Esophagus squamous epithelium (tissue), 5 donors: ENCODE measurements around the gene COL28A1. TPM values are rescaled to one million over a fixed set of nuclear protein-coding genes. Genes with fewer than 3 reads are reported as not detected.

Experiments
- DNase-seq: peaks from one replicate; lab custom pipeline; 2025; lab: John Stamatoyannopoulos, UW
- H3K27ac ChIP-seq, 4 donors: fragments of 200-600 bp; sonication (generic); one replicate each; pipeline ENCODE4 v1.5.1; 2016 to 2019; ENCODE audit warnings: mild to moderate bottlenecking in 1 of 4
- H3K27me3 ChIP-seq, 4 donors: fragments of 200-600 bp; sonication (generic); 1 replicate in 3 of 4; 2 replicates in 1 of 4; pipeline versions ENCODE4 v1.5.1 to v1.6.0; 2017 to 2021; ENCODE audit warnings: antibody characterized with exemption in 1 of 4
- H3K36me3 ChIP-seq, 3 donors: fragments of 200-600 bp; sonication (generic); one replicate each; pipeline ENCODE4 v1.5.1; 2016 to 2019
- H3K4me1 ChIP-seq, 3 donors: fragments of 200-600 bp; sonication (generic); one replicate each; pipeline ENCODE4 v1.5.1; 2017 to 2019
- H3K4me3 ChIP-seq, 4 donors: fragments of 200-600 bp; sonication (generic); 1 replicate in 3 of 4; 2 replicates in 1 of 4; pipeline ENCODE4 v1.5.1; 2016 to 2019; ENCODE audit warnings: mild to moderate bottlenecking in 2 of 4, moderate library complexity in 1 of 4
- H3K9me3 ChIP-seq, 3 donors: fragments of 200-600 bp; sonication (generic); one replicate each; pipeline ENCODE4 v1.5.1; 2016 to 2019
- POLR2A ChIP-seq, 4 donors: fragments of 450-650 bp; IDR thresholded peaks; one replicate each; pipeline ENCODE4 v1.6.1; 2017; ENCODE audit warnings: antibody characterized with exemption in 4 of 4, mild to moderate bottlenecking in 4 of 4, moderate library complexity in 3 of 4
- WGBS, 2 donors: methylation state at CpG; one replicate each; pipeline ENCODE4 v1.1.5; 2018; 5-methylcytosine and 5-hydroxymethylcytosine counted together
- intact Hi-C: fragments of 100-400 bp; cut with DNase I; formaldehyde crosslinking; loops from one replicate; pipeline ENCODE4 v1.15.0; 2022
- total RNA-seq, 4 donors: library from RNA; depleted of rRNA; stranded (reverse); fragments of >200 nt; gene quantifications; one replicate each; pipeline ENCODE4 v1.1.0, GENCODE V29; 2016
- TF ChIP-seq, protein P1 (sequence below), 6 experiments: fragments of 450-650 bp in 4 of 6; fragments of 200-600 bp in 2 of 6; sonication (generic) in 2 of 6; IDR thresholded peaks; one replicate each; pipeline ENCODE4 v1.5.1; 2016 to 2019; ENCODE audit warnings: antibody characterized with exemption in 6 of 6, mild to moderate bottlenecking in 4 of 6, moderate library complexity in 4 of 6
- donor health status: DM: yes; HTN: yes; CAD: no.

Gene COL28A1
- total RNA-seq, 4 donors from 2014 or later = 0.11 to 3.1 (median 0.40) TPM

DNA sequence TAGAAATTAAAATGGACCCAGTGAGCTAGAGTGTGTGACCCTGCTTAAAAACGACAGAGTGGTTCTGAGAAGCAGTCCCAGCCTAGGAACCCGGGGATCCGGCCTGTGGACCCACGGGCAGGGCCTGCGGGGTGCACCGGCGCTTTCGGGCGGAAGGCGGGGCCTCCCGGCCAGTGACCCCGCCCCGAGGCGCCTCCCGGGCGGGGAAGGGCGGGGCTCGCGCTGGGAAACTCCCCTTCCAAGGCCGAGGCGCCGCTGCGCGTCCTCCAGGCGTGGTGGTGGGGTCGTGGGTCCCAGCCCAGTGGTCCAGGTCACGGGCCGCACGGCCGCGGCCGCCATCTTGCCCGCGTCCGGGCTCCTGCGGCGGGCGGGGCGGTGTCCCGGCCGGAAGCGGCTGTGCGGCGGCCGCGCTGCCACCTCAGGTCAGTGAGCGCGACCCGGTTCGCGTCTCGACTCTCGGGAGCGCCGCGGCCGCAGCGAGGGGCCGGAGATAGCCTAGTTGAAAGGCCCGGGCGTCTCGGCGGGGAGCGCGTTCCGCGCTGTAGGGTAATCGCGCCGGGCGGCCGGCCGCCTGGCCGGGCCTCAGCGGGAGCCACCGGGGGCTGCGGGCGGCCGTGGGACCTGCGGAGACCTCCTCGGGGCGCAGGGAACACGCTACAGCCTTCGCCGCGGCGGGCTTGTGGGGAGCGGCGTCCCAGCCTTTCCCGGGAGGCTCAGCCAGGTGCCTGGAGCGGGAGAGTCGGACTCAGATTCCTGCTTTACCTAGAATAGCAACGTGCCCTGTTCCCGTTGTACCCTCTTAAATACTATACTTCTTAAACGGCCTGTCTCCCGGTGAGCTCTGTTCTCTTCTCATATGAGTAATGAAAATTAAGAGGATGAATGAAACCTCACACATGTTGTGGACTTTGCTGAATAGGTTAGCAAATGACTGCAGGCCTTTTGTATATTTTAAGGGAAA is 31.3 kb upstream of the COL28A1 start, which contains the start of gene MIOS:
Gene MIOS (plus strand): TSS at position 234 of the 961 bp plus-strand sequence. CDS start 5,592 bp downstream, outside the sequence.
- WGBS, 2 donors = 0 to 2% methylated on average over 9 to 12 of the region's 96 CpGs
- Histone ChIP-seq H3K9me3 (no peaks in the 10 kb centered on the region), H3K27me3 (no peaks in the 10 kb centered on the region), H3K4me1 (peaks cover 26 to 87% (median 27%) of the 10 kb centered on the region in 3 donors), H3K36me3 (no peaks in the 10 kb centered on the region), H3K27ac (peak within 1 kb of the TSS; percentile 90 to 98 (median 98)), H3K4me3 (peak within 1 kb of the TSS; percentile 67 to 96 (median 93))
- no peak for DNase-seq
- TF ChIP-seq, protein P1, sequence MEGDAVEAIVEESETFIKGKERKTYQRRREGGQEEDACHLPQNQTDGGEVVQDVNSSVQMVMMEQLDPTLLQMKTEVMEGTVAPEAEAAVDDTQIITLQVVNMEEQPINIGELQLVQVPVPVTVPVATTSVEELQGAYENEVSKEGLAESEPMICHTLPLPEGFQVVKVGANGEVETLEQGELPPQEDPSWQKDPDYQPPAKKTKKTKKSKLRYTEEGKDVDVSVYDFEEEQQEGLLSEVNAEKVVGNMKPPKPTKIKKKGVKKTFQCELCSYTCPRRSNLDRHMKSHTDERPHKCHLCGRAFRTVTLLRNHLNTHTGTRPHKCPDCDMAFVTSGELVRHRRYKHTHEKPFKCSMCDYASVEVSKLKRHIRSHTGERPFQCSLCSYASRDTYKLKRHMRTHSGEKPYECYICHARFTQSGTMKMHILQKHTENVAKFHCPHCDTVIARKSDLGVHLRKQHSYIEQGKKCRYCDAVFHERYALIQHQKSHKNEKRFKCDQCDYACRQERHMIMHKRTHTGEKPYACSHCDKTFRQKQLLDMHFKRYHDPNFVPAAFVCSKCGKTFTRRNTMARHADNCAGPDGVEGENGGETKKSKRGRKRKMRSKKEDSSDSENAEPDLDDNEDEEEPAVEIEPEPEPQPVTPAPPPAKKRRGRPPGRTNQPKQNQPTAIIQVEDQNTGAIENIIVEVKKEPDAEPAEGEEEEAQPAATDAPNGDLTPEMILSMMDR (IDR thresholded peaks at IDR 0.05) = peak in 1 of 6 experiments; percentile 5
- TF ChIP-seq POLR2A (IDR thresholded peaks at IDR 0.05) = peak in 3 of 4 donors; percentile 19 to 83 (median 79)
- intact Hi-C loops = no loop called here

DNA sequence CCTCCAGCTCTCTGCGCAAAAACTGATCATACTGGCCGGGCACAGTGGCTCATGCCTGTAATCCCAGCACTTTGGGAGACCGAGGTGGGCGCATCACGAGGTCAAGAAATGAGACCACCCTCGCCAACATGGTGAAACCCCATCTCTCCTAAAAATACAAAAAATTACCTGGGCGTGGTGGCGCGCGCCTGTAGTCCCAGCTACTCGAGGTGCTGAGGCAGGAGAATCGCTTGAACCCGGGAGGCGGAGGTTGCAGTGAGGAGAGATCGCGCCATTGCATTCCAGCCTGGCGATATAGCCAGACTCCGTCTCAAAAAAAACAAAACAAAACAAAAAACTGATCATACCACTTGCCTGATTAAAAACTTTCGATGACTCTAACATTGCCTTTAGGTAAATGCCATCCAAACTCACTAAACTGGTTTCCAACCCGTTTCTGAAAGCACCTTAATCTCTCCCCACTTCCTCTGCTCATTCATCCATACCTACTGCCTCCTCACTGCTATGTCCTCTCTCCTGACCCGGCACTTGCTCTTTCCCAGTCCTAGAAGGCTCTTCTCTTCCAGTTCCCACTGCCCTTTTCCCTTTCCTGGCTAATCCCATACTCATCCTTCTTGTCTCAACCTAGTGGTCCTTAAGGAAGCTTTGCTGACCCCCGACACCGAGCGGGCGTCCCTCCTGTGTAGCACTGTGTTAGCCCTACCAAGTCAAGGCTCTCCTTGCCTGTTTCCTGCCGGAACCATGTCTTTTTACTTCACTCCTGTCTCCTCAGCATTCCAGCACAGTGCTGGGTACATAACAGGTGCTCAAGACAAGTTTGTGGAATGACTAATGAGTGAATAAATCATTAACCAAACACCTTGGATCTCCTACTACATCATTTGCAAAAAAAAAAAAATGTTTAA is 30.3 kb upstream of the COL28A1 start:
- no peaks in the 10 kb centered on the region for H3K36me3 ChIP-seq
- H3K27me3 ChIP-seq = no peaks in the 10 kb centered on the region
- intact Hi-C loops = no loop called here
- 54 to 62% methylated on average over 21 to 26 of the region's 26 CpGs for whole genome bisulfite sequencing, 2 donors
- DNase-seq = no peak
- no peaks in the 10 kb centered on the region for H3K9me3 ChIP-seq
- peak overlapping the region; percentile 67 to 96 (median 93) for H3K4me3 ChIP-seq
- TF ChIP-seq POLR2A (IDR thresholded peaks at IDR 0.05) = no peak
- TF ChIP-seq, protein P1 (IDR thresholded peaks at IDR 0.05) = no peak
- peak overlapping the region; percentile 90 to 98 (median 98) for H3K27ac ChIP-seq
- H3K4me1 ChIP-seq = peaks cover 26 to 83% (median 27%) of the 10 kb centered on the region in 3 donors

DNA sequence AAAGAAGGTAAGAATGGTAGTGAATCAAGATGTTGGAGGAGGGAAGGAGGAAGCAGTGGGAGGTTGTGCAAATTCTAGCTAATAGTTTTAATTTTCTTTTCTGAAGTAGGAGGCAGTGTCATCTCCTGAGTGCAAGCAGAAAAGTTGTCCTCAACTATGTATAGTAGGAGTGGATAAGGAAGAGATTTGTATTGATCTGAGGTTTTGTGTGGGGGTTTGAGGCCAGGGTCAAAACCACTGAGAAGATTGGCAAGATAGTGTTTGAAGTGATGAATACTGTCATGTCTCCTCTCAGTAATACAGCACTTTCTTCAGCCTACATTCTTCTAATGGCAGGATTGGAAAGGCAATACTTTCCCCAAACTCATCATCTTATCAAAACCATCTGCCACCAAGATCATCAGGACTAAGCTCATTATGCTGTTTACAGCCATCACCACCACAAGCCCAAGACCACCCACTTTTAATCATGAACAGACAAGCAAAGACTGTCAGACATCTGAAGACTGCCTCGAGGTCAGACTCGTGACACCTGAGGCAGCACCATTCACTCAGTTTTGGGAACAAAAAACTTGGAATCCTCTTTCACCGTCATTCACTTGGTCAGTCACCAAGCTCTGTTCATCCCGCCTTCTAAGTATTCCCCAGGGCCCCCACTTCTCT is 29.5 kb upstream of the COL28A1 start:
- peaks cover 26 to 75% (median 27%) of the 10 kb centered on the region in 3 donors for H3K4me1 ChIP-seq
- no peaks in the 10 kb centered on the region for H3K36me3 ChIP-seq
- no peaks in the 10 kb centered on the region for H3K9me3 ChIP-seq
- no peaks in the 10 kb centered on the region for H3K27me3 ChIP-seq
- H3K27ac ChIP-seq = peak overlapping the region; percentile 90 to 98 (median 98)
- TF ChIP-seq POLR2A (IDR thresholded peaks at IDR 0.05) = no peak
- TF ChIP-seq, protein P1 (IDR thresholded peaks at IDR 0.05) = no peak
- WGBS, 2 donors = 94% methylated on average over 4 of the region's 4 CpGs
- no peak for DNase-seq
- intact Hi-C loops = no loop called here
- no peak overlapping the region for H3K4me3 ChIP-seq

DNA sequence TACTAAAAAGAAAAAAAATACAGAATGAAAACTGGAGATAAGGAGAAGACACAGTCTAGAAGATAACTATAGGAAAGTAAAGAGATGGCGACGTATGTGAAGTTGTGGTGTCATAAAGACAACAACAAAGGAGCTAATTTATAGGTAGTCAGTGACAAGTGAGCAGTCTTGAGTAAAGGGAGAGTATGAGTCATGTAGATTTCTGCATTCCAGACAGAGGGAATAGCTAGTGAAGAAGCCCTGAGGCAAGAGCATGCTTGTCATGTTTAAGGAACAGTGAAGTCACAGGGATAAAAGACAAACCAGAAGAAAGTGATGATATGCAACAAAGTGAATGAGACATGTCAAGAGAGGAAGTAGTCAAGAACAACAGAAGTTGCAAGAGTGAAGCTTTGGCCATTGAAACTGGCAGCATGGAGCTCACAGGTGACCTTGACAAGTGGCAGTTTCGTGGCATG is 28.7 kb upstream of the COL28A1 start:
- Histone ChIP-seq H3K4me1 (peaks cover 22 to 67% (median 24%) of the 10 kb centered on the region in 3 donors), H3K9me3 (peaks cover 0 to 7% (median 0%) of the 10 kb centered on the region in 3 donors), H3K4me3 (no peak overlapping the region), H3K36me3 (no peaks in the 10 kb centered on the region), H3K27me3 (no peaks in the 10 kb centered on the region), H3K27ac (peak overlapping the region in 2 of 4 donors; percentile 90 to 98)
- no peak for DNase-seq
- 55 to 70% methylated on average over 3 of the region's 3 CpGs for WGBS, 2 donors
- TF ChIP-seq, protein P1 (IDR thresholded peaks at IDR 0.05) = no peak
- no peak for TF ChIP-seq POLR2A (IDR thresholded peaks at IDR 0.05)
- intact Hi-C loops = no loop called here
